ENCODE measurements around the gene RAI2. TPM values are rescaled to one million over a fixed set of nuclear protein-coding genes. Genes with fewer than 3 reads are reported as not detected.
A peak's percentile ranks its signal among the peaks of the same experiment; 100 is the strongest.

The RAI2 gene
- total and polyA plus RNA-seq, 2 experiments from 2014 or later: 0.83 to 0.99 TPM

GRCh38 chrX:17876135-17876534, 15.0 kb upstream of the RAI2 start:
- H4K20me1 ChIP-seq (replicated peaks; ENCODE audit: insufficient read depth): no peaks in the 10 kb centered on the region
- peak; percentile 32 for DNase-seq (ENCODE audit: low spot score)
- no peak overlapping the region for H3K27ac Mint-ChIP-seq
- no peak overlapping the region for H2AFZ ChIP-seq
- TF ChIP-seq CTCF (conservative IDR thresholded peaks at IDR 0.05; ENCODE audit: low read depth in 2 of 2) (peak in 1 of 2 experiments; percentile 29; a peak in 2 of 4 replicates), ZNF331 (CRISPR knock-in tag; IDR thresholded peaks at IDR 0.05; ENCODE audit: low read depth) (no peak), EZH2phosphoT487 (IDR thresholded peaks at IDR 0.05; ENCODE audit: unreplicated experiment) (no peak), ZNF114 (CRISPR knock-in tag; IDR thresholded peaks at IDR 0.05) (no peak), NANOG (IDR thresholded peaks at IDR 0.05; ENCODE audit: borderline replicate concordance) (no peak), EZH2 (IDR thresholded peaks at IDR 0.05; ENCODE audit: low read depth, unreplicated experiment) (no peak), STAT1 (IDR thresholded peaks at IDR 0.05; ENCODE audit: unreplicated experiment) (no peak), ETS1 (IDR thresholded peaks at IDR 0.05) (no peak), JUNB (IDR thresholded peaks at IDR 0.05; ENCODE audit: unreplicated experiment) (no peak)
- no peak overlapping the region for H3K4me3 Mint-ChIP-seq
- H3K79me2 ChIP-seq (replicated peaks; ENCODE audit: insufficient read depth): no peaks in the 10 kb centered on the region
- ATAC-seq: peak; percentile 62
- no peaks in the 10 kb centered on the region for H3K36me3 Mint-ChIP-seq (ENCODE audit: low read depth)
- H3K4me2 ChIP-seq: no peak overlapping the region
- H3K36me3 ChIP-seq (ENCODE audit: insufficient read depth): no peaks in the 10 kb centered on the region
- H3K27me3 Mint-ChIP-seq (ENCODE audit: insufficient read depth, low read depth, poor library complexity): no peaks in the 10 kb centered on the region
- peaks cover 3% of the 10 kb centered on the region; the same call in 2 of the 3 replicates for H3K4me1 Mint-ChIP-seq
- no peaks in the 10 kb centered on the region for H3K9me3 Mint-ChIP-seq
- H3K9me2 ChIP-seq (ENCODE audit: insufficient read depth): no peaks in the 10 kb centered on the region
- no peak overlapping the region for H3K27ac ChIP-seq (ENCODE audit: low read depth)
- no peaks in the 10 kb centered on the region for H3F3A ChIP-seq (replicated peaks; ENCODE audit: low read depth)
- H3K4me1 ChIP-seq (ENCODE audit: insufficient read depth): no peaks in the 10 kb centered on the region
- no peak overlapping the region for H3K4me3 ChIP-seq
- H3K27me3 ChIP-seq (ENCODE audit: insufficient read depth): no peaks in the 10 kb centered on the region

GRCh38 chrX:17869580-17869979, 8.5 kb upstream of the RAI2 start:
- Histone ChIP-seq H3F3A (replicated peaks; ENCODE audit: low read depth) (no peaks in the 10 kb centered on the region), H3K4me2 (no peak overlapping the region), H3K4me1 (ENCODE audit: insufficient read depth) (no peaks in the 10 kb centered on the region), H3K27ac (ENCODE audit: low read depth) (no peak overlapping the region), H4K20me1 (replicated peaks; ENCODE audit: insufficient read depth) (no peaks in the 10 kb centered on the region), H2AFZ (no peak overlapping the region), H3K79me2 (replicated peaks; ENCODE audit: insufficient read depth) (no peaks in the 10 kb centered on the region), H3K36me3 (ENCODE audit: insufficient read depth) (no peaks in the 10 kb centered on the region), H3K4me3 (no peak overlapping the region), H3K9me2 (ENCODE audit: insufficient read depth) (no peaks in the 10 kb centered on the region), H3K27me3 (ENCODE audit: insufficient read depth) (no peaks in the 10 kb centered on the region)
- H3K36me3 Mint-ChIP-seq (ENCODE audit: low read depth): no peaks in the 10 kb centered on the region
- H3K9me3 Mint-ChIP-seq: no peaks in the 10 kb centered on the region
- H3K4me1 Mint-ChIP-seq: no peaks in the 10 kb centered on the region
- DNase-seq (ENCODE audit: low spot score) (no peak), ATAC-seq (no peak)
- no peak overlapping the region for H3K4me3 Mint-ChIP-seq
- TF ChIP-seq STAT1 (IDR thresholded peaks at IDR 0.05; ENCODE audit: unreplicated experiment): no peak
- TF ChIP-seq POLR2AphosphoS5 (IDR thresholded peaks at IDR 0.05; ENCODE audit: low read depth): no peak
- no peak for TF ChIP-seq CREB1 (CRISPR knock-in tag; IDR thresholded peaks at IDR 0.05; ENCODE audit: low read depth)
- TF ChIP-seq ETS1 (IDR thresholded peaks at IDR 0.05): no peak
- no peak for TF ChIP-seq NANOG (IDR thresholded peaks at IDR 0.05; ENCODE audit: borderline replicate concordance)
- TF ChIP-seq EZH2 (IDR thresholded peaks at IDR 0.05; ENCODE audit: low read depth, unreplicated experiment): no peak
- TF ChIP-seq ZNF114 (CRISPR knock-in tag; IDR thresholded peaks at IDR 0.05): no peak
- no peak for TF ChIP-seq ZNF331 (CRISPR knock-in tag; IDR thresholded peaks at IDR 0.05; ENCODE audit: low read depth)
- no peak for TF ChIP-seq ZNF462 (CRISPR knock-in tag; IDR thresholded peaks at IDR 0.05)
- H3K27me3 Mint-ChIP-seq (ENCODE audit: insufficient read depth, low read depth, poor library complexity): peaks cover 4% of the 10 kb centered on the region
- H3K27ac Mint-ChIP-seq: no peak overlapping the region
